GM12865 (cell line): ENCODE measurements around the gene ZNF775.

Experiments used
- DNase-seq: peaks from one replicate; pipeline ENCODE4 v3.0.0; 2010; ENCODE audit warnings: low read depth
- H3K4me3 ChIP-seq: 2 replicates; pipeline ENCODE4 v1.5.1; 2011; ENCODE audit warnings: mild to moderate bottlenecking, low read depth, low read length, control low read depth
- TF ChIP-seq, protein P1 (sequence below): IDR thresholded peaks from 2 replicates; pipeline ENCODE4 v1.5.1; 2011; ENCODE audit warnings: low read length, control low read depth, low read depth, inconsistent platforms; ENCODE audit not compliant: insufficient read depth; ENCODE audit errors: missing control alignments

Gene ZNF775

DNA sequence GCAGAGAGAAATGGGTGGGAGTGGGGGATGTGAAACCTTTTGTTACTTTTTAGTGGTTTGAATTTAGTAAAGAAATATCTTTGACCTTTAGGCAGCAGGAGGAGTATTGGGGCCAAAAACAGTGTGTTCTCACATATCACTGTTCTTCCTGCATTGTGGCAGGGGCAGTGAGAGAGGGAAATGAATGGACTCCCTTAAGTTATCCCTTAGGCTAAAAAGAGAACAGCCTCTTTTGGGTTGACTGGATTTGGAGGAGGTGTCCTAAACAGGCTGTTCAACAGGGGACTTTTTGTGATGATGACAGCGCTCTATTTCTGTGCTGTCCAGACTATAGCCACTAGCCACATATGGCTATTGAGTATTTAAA lies 22.3 kb downstream of the ZNF775 start:
- peak; percentile 41 for DNase-seq
- no peak overlapping the region for H3K4me3 ChIP-seq
- TF ChIP-seq, protein P1, sequence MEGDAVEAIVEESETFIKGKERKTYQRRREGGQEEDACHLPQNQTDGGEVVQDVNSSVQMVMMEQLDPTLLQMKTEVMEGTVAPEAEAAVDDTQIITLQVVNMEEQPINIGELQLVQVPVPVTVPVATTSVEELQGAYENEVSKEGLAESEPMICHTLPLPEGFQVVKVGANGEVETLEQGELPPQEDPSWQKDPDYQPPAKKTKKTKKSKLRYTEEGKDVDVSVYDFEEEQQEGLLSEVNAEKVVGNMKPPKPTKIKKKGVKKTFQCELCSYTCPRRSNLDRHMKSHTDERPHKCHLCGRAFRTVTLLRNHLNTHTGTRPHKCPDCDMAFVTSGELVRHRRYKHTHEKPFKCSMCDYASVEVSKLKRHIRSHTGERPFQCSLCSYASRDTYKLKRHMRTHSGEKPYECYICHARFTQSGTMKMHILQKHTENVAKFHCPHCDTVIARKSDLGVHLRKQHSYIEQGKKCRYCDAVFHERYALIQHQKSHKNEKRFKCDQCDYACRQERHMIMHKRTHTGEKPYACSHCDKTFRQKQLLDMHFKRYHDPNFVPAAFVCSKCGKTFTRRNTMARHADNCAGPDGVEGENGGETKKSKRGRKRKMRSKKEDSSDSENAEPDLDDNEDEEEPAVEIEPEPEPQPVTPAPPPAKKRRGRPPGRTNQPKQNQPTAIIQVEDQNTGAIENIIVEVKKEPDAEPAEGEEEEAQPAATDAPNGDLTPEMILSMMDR = no peak

DNA sequence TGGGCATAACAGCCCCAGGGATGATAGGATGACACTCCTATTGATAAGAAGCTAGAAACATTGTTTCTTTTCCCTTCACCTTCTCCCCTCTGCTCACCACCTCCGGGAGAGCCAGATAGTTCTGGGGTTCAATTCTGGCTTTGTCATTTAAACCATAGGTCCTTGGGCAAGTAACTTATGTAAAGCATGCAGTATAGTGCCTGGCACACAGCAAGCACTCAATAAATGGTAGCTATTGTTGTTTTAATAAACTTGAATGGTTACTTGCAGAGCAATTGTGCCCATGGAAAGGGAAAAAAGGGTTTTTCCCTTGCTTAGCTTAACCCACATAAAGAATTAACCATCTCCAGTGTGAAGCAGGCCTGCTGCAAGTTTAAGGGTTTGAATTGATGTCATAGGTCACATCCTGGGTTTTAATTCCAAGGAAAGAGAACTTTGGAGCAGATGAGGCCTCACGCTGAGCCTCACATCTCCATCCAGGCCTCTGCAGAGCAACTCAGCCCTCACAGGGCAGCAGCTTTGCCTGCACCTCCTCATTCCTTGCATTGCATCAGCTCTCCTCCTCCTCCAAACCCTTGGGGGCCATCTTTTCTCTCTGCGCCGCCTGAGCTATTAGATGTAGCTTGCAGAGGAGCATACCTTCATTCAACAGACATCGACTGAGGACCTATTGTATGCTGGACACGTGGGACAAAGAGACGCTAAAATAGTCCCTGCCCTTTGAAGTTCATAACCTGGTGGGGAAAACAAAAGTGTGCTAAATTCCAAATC lies 22.9 kb downstream of the ZNF775 start:
- no peak overlapping the region for H3K4me3 ChIP-seq
- DNase-seq = no peak

DNA sequence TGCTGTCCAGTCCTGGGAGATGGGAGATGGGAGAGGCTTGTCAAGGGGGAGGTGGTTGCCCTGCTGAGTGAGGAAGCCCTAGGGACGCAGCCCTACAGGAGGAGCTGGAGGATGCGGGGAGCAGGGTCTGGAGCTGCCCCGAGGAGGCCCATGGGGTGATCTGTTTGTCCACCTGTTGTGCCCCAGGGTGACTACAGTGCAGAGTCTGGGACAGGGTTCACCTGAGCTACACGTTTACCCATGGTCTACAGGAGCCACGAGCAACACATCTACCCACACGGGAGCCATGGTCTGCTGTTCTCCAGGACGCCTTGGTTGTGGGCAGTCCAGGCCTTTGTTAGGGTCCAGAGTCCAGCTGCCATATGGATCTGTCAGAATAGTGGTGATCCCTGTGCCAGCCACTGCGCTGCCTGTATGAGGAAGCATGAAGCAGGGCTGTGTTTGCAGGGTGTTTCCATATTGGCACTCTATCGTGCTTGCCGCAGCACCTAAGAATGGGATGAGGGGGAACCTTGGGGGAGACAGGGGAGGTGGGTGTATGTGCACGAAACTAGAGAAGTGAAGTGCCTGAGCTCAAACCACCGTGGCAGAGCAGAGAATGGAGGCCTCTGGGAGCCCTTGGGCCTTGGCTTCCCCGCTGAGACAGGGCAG lies 23.7 kb downstream of the ZNF775 start:
- no peak for DNase-seq
- TF ChIP-seq, protein P1 = no peak
- H3K4me3 ChIP-seq = no peak overlapping the region

More for the DNA sequence above, 22.9 kb downstream of the ZNF775 start:
- TF ChIP-seq, protein P1 = no peak

DNA sequence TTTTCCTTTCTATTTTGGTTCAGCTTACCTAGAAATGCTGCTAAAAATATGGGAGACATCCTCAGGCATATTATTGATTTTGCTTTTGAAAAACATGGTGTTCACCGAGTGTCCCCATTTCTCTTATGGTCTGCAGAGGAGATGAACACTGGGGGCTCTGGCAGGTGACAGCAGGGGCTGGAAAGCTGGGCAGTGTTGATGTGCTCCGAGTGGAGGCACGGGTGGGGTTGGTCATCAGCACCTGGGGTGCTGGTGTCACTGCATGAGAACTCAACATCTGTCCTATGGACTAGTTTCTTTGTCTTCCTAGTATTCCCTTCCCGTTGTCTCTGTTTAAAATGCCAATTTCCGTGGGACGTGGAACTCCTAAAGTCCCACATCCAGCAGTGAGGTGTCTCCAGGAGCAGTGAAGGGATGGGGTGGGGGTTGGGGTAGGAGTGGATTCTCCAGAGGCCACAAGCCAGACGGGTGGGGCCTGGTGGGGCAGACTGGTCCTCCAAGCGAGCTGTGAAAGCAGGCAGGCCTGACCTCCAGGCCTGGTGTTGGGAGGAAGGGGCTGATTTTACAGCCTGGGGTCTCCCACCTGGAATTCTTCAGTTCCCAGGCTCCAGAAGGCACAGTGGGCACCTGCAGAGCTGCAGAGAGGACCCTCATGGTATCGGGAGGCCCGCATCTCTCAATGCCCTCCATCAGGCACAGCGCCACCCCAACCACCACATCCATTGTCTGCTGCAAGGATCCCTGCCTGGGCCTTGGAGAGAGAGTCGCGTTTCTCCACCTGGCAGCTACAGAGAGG lies 24.4 kb downstream of the ZNF775 start:
- no peak for DNase-seq
- TF ChIP-seq, protein P1 = no peak
- H3K4me3 ChIP-seq = peak overlapping the region; percentile 69

DNA sequence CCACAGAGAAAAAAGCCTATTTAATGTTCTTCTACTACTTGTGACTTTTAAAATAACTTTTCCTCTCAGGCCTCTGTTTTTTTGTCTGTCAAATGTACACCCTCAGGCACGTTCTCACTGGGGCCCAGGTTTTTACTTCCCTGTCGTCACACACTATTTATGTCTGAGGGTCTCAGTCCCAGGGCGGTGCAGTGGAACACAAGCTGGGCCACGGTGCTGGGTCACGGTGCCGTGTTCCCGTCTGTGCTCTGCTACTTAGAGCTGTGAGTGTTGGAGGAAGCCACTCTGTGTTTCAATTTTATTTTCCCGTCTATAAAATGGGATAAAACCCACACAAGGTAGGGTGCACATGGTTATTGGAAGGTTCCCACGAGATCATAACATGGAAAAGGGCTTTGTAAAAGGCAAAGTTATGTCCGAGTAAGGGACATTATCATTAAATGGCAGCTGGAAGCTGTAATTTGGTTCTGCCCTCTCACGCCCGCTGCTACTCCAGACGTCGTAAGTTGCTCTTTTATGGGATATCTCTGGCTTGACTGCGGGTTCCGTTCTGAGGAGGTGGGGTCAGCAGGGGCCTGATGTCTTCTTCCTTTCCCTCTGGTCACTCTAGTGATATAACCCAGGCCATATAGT lies 25.2 kb downstream of the ZNF775 start:
- no peak for DNase-seq
- peak overlapping the region; percentile 69 for H3K4me3 ChIP-seq
- TF ChIP-seq, protein P1 = no peak

DNA sequence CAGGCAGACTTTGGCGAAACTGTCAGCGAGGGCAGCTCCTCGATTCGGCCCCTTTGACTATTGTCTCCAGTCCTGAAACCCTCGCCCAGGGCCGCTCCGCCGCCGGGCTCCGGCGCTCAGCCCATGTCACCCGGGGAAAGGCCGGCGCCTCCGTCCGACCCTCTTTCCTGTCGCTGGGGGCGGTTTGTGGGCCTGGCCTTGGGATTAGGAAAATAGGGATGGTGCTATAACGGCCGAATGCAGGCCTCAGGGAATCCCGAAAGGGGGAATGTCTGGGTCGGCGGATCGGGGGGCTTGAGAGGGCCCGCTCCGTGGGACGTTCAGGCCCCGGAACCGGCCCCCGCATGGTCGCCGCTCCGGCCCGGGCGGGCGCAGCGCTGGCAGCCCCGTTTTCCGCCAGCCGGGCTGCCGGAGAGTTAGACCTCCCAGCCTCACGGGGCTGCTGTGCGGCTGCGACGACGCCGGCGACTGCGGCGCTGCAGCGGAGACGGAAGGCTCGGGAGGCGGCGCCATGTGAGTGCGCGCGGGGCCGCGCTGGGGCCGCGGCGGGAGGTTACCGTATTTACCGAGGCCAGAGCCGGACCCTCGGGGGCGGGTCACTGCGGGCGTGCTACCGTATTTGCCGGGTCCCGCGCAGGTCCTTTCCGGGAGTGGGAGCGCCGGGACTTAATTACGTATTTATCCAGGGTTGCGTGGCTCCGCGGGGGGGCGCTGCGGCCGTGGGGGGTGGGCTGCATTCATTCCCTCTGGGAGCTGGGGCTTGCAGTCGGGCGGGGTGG lies 25.9 kb downstream of the ZNF775 start:
- TF ChIP-seq, protein P1 = peak; percentile 24
- peak overlapping the region; percentile 69 for H3K4me3 ChIP-seq
- peak; percentile 96 for DNase-seq
